Mesenchymal stem cell (in vitro differentiated cells and primary cell): ENCODE results near the gene DNAH8.

Source experiments
- DNase-seq: peaks from one replicate; pipeline ENCODE4 v3.0.0-alpha.2; 2013
- H2AFZ ChIP-seq: one replicate; pipeline ENCODE4 v1.6.1; 2013; ENCODE audit warnings: low read depth, mild to moderate bottlenecking, control low read depth, inconsistent platforms, low read length, moderate library complexity
- H2AK5ac ChIP-seq: 2 replicates; pipeline ENCODE4 v1.6.1; 2013; ENCODE audit warnings: low read length, moderate library complexity, mild to moderate bottlenecking, inconsistent platforms; ENCODE audit not compliant: severe bottlenecking
- H2BK120ac ChIP-seq: one replicate; pipeline ENCODE4 v1.6.1; 2013; ENCODE audit warnings: low read depth, mild to moderate bottlenecking, inconsistent platforms, low read length, moderate library complexity
- H2BK12ac ChIP-seq, 2 experiments: one replicate each; pipeline ENCODE4 v1.6.1; 2013; ENCODE audit warnings: inconsistent platforms in 2 of 2, low read length in 2 of 2, mild to moderate bottlenecking in 2 of 2, moderate library complexity in 2 of 2, control low read depth in 1 of 2
- H2BK15ac ChIP-seq: one replicate; pipeline ENCODE4 v1.6.1; 2013; ENCODE audit warnings: mild to moderate bottlenecking, low read depth, inconsistent platforms; ENCODE audit not compliant: poor library complexity, severe bottlenecking
- H2BK5ac ChIP-seq: 2 replicates; pipeline ENCODE4 v1.6.1; 2013; ENCODE audit warnings: low read depth, mild to moderate bottlenecking, low read length, control low read depth, inconsistent platforms; ENCODE audit not compliant: poor library complexity, severe bottlenecking
- H3K14ac ChIP-seq, 2 experiments: one replicate each; pipeline ENCODE4 v1.6.1; 2013; ENCODE audit warnings: inconsistent platforms in 2 of 2, low read length in 2 of 2, control low read depth in 1 of 2, mild to moderate bottlenecking in 1 of 2, moderate library complexity in 1 of 2
- H3K18ac ChIP-seq, 2 experiments: one replicate each; pipeline ENCODE4 v1.6.1; 2013; ENCODE audit warnings: inconsistent platforms in 2 of 2, low read length in 2 of 2, control low read depth in 1 of 2, low read depth in 1 of 2, mild to moderate bottlenecking in 1 of 2
- H3K23ac ChIP-seq, 2 experiments: one replicate each; pipeline ENCODE4 v1.6.1; 2013; ENCODE audit warnings: inconsistent platforms in 2 of 2, low read length in 2 of 2, mild to moderate bottlenecking in 2 of 2, moderate library complexity in 2 of 2, control low read depth in 1 of 2
- H3K27ac ChIP-seq: 2 replicates; pipeline ENCODE4 v1.5.1; 2013; ENCODE audit warnings: mild to moderate bottlenecking, moderate library complexity, low read length, control low read depth, inconsistent platforms; ENCODE audit not compliant: poor library complexity, severe bottlenecking
- H3K27me3 ChIP-seq, 2 experiments: 2 replicates each; pipeline versions ENCODE4 v1.6.1 to v1.7.0; 2013; ENCODE audit warnings: low read length in 2 of 2, mild to moderate bottlenecking in 2 of 2, moderate library complexity in 2 of 2, control low read depth in 1 of 2, inconsistent platforms in 1 of 2; ENCODE audit not compliant: control insufficient read depth in 1 of 2, insufficient read depth in 1 of 2
- H3K36me3 ChIP-seq, 2 experiments: 2 replicates each; pipeline versions ENCODE4 v1.6.1 to v1.7.0; 2013; ENCODE audit warnings: low read length in 2 of 2, control low read depth in 1 of 2, inconsistent platforms in 1 of 2, low read depth in 1 of 2, mild to moderate bottlenecking in 1 of 2; ENCODE audit not compliant: insufficient read depth in 2 of 2, control insufficient read depth in 1 of 2
- H3K4ac ChIP-seq, 2 experiments: one replicate each; pipeline ENCODE4 v1.6.1; 2013; ENCODE audit warnings: inconsistent platforms in 2 of 2, low read length in 2 of 2, mild to moderate bottlenecking in 2 of 2, moderate library complexity in 2 of 2, control low read depth in 1 of 2, low read depth in 1 of 2
- H3K4me1 ChIP-seq: 2 replicates; pipeline ENCODE4 v1.6.1; 2013; ENCODE audit warnings: low read depth, low read length, control low read depth; ENCODE audit not compliant: control insufficient read depth, insufficient read depth
- H3K4me2 ChIP-seq: 2 replicates; pipeline ENCODE4 v1.6.1; 2013; ENCODE audit warnings: low read length, mild to moderate bottlenecking, inconsistent platforms; ENCODE audit not compliant: poor library complexity, severe bottlenecking
- H3K4me3 ChIP-seq, 2 experiments: 2 replicates each; pipeline versions ENCODE4 v1.5.1 to v1.7.0; 2013; ENCODE audit warnings: low read length in 2 of 2, mild to moderate bottlenecking in 2 of 2, control low read depth in 1 of 2, low read depth in 1 of 2; ENCODE audit not compliant: insufficient read depth in 1 of 2
- H3K79me1 ChIP-seq: replicated peaks from 2 replicates; pipeline ENCODE4 v1.6.1; 2013; ENCODE audit warnings: mild to moderate bottlenecking, control low read depth, low read length, inconsistent platforms; ENCODE audit not compliant: poor library complexity, severe bottlenecking
- H3K9ac ChIP-seq: 2 replicates; pipeline ENCODE4 v1.7.0; 2013; ENCODE audit warnings: mild to moderate bottlenecking, low read length, moderate library complexity
- H3K9me3 ChIP-seq: 2 replicates; pipeline ENCODE4 v1.7.0; 2013; ENCODE audit warnings: mild to moderate bottlenecking, low read length; ENCODE audit not compliant: control insufficient read depth
- H4K8ac ChIP-seq: one replicate; pipeline ENCODE4 v1.6.1; 2013; ENCODE audit warnings: inconsistent platforms, mild to moderate bottlenecking, low read length, moderate library complexity
- H4K91ac ChIP-seq: one replicate; pipeline ENCODE4 v1.6.1; 2013; ENCODE audit warnings: mild to moderate bottlenecking, low read length, inconsistent platforms
- whole genome bisulfite sequencing: methylation state at CpG from one replicate; pipeline ENCODE4 v1.1.7; 2013; ENCODE audit warnings: mixed read lengths; 5-methylcytosine and 5-hydroxymethylcytosine counted together

DNAH8 gene

GRCh38 chr6:39020136-39020535 is 305.0 kb downstream of the DNAH8 start:
- Histone ChIP-seq H3K79me1 (no peaks in the 10 kb centered on the region), H3K23ac (no peak overlapping the region), H3K9me3 (no peaks in the 10 kb centered on the region), H3K4ac (no peak overlapping the region), H3K18ac (no peak overlapping the region), H2BK12ac (no peak overlapping the region), H3K14ac (no peak overlapping the region), H3K9ac (no peak overlapping the region), H4K8ac (no peak overlapping the region), H3K4me1 (peaks cover 3% of the 10 kb centered on the region), H3K27me3 (peaks cover 14 to 37% of the 10 kb centered on the region in 2 experiments), H2BK5ac (no peak overlapping the region), H2BK15ac (no peak overlapping the region), H3K4me3 (no peak overlapping the region), H4K91ac (no peak overlapping the region), H2AFZ (no peak overlapping the region), H2BK120ac (no peak overlapping the region), H3K36me3 (no peaks in the 10 kb centered on the region), H3K4me2 (no peak overlapping the region), H2AK5ac (no peak overlapping the region), H3K27ac (no peak overlapping the region)
- DNase-seq: no peak
- WGBS: 100% methylated on average over 2 of the region's 2 CpGs

- no peak overlapping the region for H3K23ac ChIP-seq
- H3K9ac ChIP-seq: no peak overlapping the region
- WGBS: 67% methylated on average over 2 of the region's 2 CpGs
- H3K14ac ChIP-seq: no peak overlapping the region
- H3K79me1 ChIP-seq: no peaks in the 10 kb centered on the region
- no peak overlapping the region for H3K4ac ChIP-seq
- H4K91ac ChIP-seq: no peak overlapping the region
- no peaks in the 10 kb centered on the region for H3K9me3 ChIP-seq
- no peak overlapping the region for H2BK5ac ChIP-seq
- peaks cover 3% of the 10 kb centered on the region for H3K4me1 ChIP-seq
- no peak overlapping the region for H3K27ac ChIP-seq
- H2BK15ac ChIP-seq: no peak overlapping the region
- no peak overlapping the region for H3K4me3 ChIP-seq
- H2AK5ac ChIP-seq: no peak overlapping the region
- peaks cover 14 to 44% of the 10 kb centered on the region in 2 experiments for H3K27me3 ChIP-seq
- H3K18ac ChIP-seq: no peak overlapping the region
- no peak overlapping the region for H2BK12ac ChIP-seq
- H2BK120ac ChIP-seq: no peak overlapping the region
- no peak overlapping the region for H3K4me2 ChIP-seq
- no peak for DNase-seq
- no peak overlapping the region for H4K8ac ChIP-seq
- no peak overlapping the region for H2AFZ ChIP-seq
- H3K36me3 ChIP-seq: no peaks in the 10 kb centered on the region
These were observed 305.9 kb downstream of the DNAH8 start for GRCh38 chr6:39021041-39021440.

- H4K91ac ChIP-seq: no peak overlapping the region
- no peaks in the 10 kb centered on the region for H3K9me3 ChIP-seq
- H3K4me2 ChIP-seq: no peak overlapping the region
- H2BK15ac ChIP-seq: no peak overlapping the region
- peaks cover 14 to 49% of the 10 kb centered on the region in 2 experiments for H3K27me3 ChIP-seq
- no peak overlapping the region for H3K4ac ChIP-seq
- no peak overlapping the region for H2BK120ac ChIP-seq
- no peak overlapping the region for H2AFZ ChIP-seq
- H3K36me3 ChIP-seq: no peaks in the 10 kb centered on the region
- no CpG with 5 or more reads among the region's 1 CpG for WGBS
- no peak overlapping the region for H3K9ac ChIP-seq
- H2BK12ac ChIP-seq: no peak overlapping the region
- H2BK5ac ChIP-seq: no peak overlapping the region
- no peaks in the 10 kb centered on the region for H3K79me1 ChIP-seq
- no peak overlapping the region for H3K18ac ChIP-seq
- H3K23ac ChIP-seq: no peak overlapping the region
- no peak overlapping the region for H3K27ac ChIP-seq
- no peak overlapping the region for H3K14ac ChIP-seq
- H3K4me3 ChIP-seq: no peak overlapping the region
- peaks cover 3% of the 10 kb centered on the region for H3K4me1 ChIP-seq
- no peak overlapping the region for H4K8ac ChIP-seq
- no peak overlapping the region for H2AK5ac ChIP-seq
- no peak for DNase-seq
These were observed 306.7 kb downstream of the DNAH8 start for GRCh38 chr6:39021779-39022178.

GRCh38 chr6:39026175-39026574 is 311.1 kb downstream of the DNAH8 start:
- H3K4me1 ChIP-seq: peaks cover 3% of the 10 kb centered on the region
- no peak overlapping the region for H3K4me2 ChIP-seq
- H2BK12ac ChIP-seq: no peak overlapping the region
- no peak overlapping the region for H2BK15ac ChIP-seq
- H2BK120ac ChIP-seq: no peak overlapping the region
- H3K9me3 ChIP-seq: no peaks in the 10 kb centered on the region
- H3K79me1 ChIP-seq: no peaks in the 10 kb centered on the region
- no peak overlapping the region for H3K18ac ChIP-seq
- no peak for DNase-seq
- no peak overlapping the region for H3K23ac ChIP-seq
- H2AK5ac ChIP-seq: no peak overlapping the region
- no peak overlapping the region for H3K9ac ChIP-seq
- H2BK5ac ChIP-seq: no peak overlapping the region
- no peak overlapping the region for H3K27ac ChIP-seq
- H3K14ac ChIP-seq: no peak overlapping the region
- no peak overlapping the region for H3K4me3 ChIP-seq
- H3K4ac ChIP-seq: no peak overlapping the region
- no peak overlapping the region for H4K8ac ChIP-seq
- H4K91ac ChIP-seq: no peak overlapping the region
- H3K27me3 ChIP-seq: peaks cover 4 to 59% of the 10 kb centered on the region in 2 experiments
- H3K36me3 ChIP-seq: no peaks in the 10 kb centered on the region
- 19% methylated on average over 2 of the region's 3 CpGs for WGBS
- H2AFZ ChIP-seq: no peak overlapping the region
